ENCODE data around the gene SNRPA.

DNA sequence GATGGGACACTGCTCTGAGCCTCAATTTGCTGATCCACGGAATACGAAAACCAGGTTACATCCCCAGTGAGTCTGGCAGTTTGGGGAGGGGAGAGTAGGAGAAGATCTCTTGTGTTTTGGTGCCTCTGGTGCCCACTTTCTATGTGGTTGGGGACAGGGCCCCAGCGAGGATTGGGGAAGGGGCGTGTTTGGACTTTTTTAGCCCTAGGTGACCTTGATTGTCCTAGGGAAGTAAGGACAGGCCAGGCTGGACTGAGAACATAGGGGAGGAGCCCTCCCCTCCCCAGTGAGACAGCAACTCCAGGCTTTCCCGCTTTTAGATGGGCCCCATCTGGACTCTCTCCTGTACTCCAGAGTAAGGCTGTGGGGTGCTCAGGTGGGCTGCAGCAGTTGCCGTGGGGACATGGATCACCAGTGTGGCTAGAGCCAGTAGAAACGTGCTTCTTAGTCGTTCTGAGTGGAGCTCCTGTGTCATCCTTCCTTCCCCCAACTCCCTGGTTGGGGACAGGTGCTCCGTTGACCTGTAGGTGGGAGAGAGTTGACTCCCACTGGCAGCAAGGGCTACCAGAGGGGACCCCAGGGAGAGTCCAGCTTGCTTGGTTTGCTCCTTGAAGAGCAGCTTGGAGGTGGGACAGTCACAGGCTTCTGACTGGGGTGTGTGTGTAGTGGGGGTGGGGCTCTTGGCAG lies 52.3 kb downstream of the SNRPA start:
- TF ChIP-seq CTCF (IDR thresholded peaks at IDR 0.05 in 4 of 5, conservative IDR thresholded peaks at IDR 0.05 in 1 of 5) (no peak), POLR2A (IDR thresholded peaks at IDR 0.05) (no peak)

Measured in gastrocnemius medialis (tissue), 4 donors.